WTC11 (cell line): ENCODE results near the gene B3GNT9.

Experiments used
- CTCF ChIP-seq: fragments of 200-600 bp; IDR thresholded peaks from 2 replicates; pipeline ENCODE4 v1.8.0; 2022; ENCODE audit warnings: antibody characterized with exemption
- FOXP4 ChIP-seq: sonication (generic); formaldehyde crosslinking; IDR thresholded peaks from 2 replicates; pipeline ENCODE4 v1.8.0; 2022; ENCODE audit warnings: mild to moderate bottlenecking, missing genetic modification reagents
- IRF1 ChIP-seq: sonication (generic); formaldehyde crosslinking; IDR thresholded peaks from 2 replicates; pipeline ENCODE4 v1.8.0; 2023; ENCODE audit warnings: missing genetic modification reagents
- JAZF1 ChIP-seq: fragments of 250-450 bp; sonication (Bioruptor Pico); IDR thresholded peaks from 2 replicates; pipeline ENCODE4 v1.9.0; 2021; ENCODE audit warnings: moderate library complexity, mild to moderate bottlenecking, inconsistent platforms
- KAT7 ChIP-seq: sonication (generic); formaldehyde crosslinking; IDR thresholded peaks from 2 replicates; pipeline ENCODE4 v1.8.1; 2023; ENCODE audit warnings: missing genetic modification reagents, mild to moderate bottlenecking, borderline replicate concordance
- MAX ChIP-seq: sonication (generic); formaldehyde crosslinking; IDR thresholded peaks from 2 replicates; pipeline ENCODE4 v1.8.0; 2022; ENCODE audit warnings: mild to moderate bottlenecking, missing genetic modification reagents
- NFYB ChIP-seq: sonication (generic); formaldehyde crosslinking; conservative IDR thresholded peaks from 2 replicates; pipeline ENCODE4 v1.8.0; 2022; ENCODE audit warnings: low read depth, missing genetic modification reagents
- NR3C1 ChIP-seq: sonication (generic); formaldehyde crosslinking; conservative IDR thresholded peaks from 2 replicates; pipeline ENCODE4 v1.8.1; 2023; ENCODE audit warnings: low read depth, mild to moderate bottlenecking, missing genetic modification reagents
- SMAD4 ChIP-seq: sonication (generic); formaldehyde crosslinking; IDR thresholded peaks from 2 replicates; pipeline ENCODE4 v1.8.0; 2022; ENCODE audit warnings: mild to moderate bottlenecking, missing genetic modification reagents
- TEAD1 ChIP-seq: sonication (generic); formaldehyde crosslinking; IDR thresholded peaks from 2 replicates; pipeline ENCODE4 v1.8.0; 2022; ENCODE audit warnings: mild to moderate bottlenecking, missing genetic modification reagents
- ZBTB21 ChIP-seq: sonication (generic); formaldehyde crosslinking; IDR thresholded peaks from 2 replicates; pipeline ENCODE4 v1.8.1; 2023; ENCODE audit warnings: mild to moderate bottlenecking, missing genetic modification reagents, borderline replicate concordance

GRCh38 chr16:67163999-67164558, 13.3 kb upstream of the B3GNT9 start:
- no peak for TF ChIP-seq IRF1 (CRISPR knock-in tag)
- TF ChIP-seq CTCF, result no peak
- no peak for TF ChIP-seq NR3C1 (CRISPR knock-in tag)
- TF ChIP-seq FOXP4 (CRISPR knock-in tag), result no peak
- no peak for TF ChIP-seq TEAD1 (CRISPR knock-in tag)
- TF ChIP-seq SMAD4 (CRISPR knock-in tag), result no peak
- TF ChIP-seq ZBTB21, result no peak
- TF ChIP-seq KAT7 (CRISPR knock-in tag), result no peak
- no peak for TF ChIP-seq MAX (CRISPR knock-in tag)
- TF ChIP-seq JAZF1 (CRISPR knock-in tag), result no peak
- no peak for TF ChIP-seq NFYB (CRISPR knock-in tag)
